MCF 10A (cell line): Measurements from ENCODE around the gene ELFN1. TPM values are rescaled to one million over a fixed set of nuclear protein-coding genes. Genes with fewer than 3 reads are reported as not detected.

Experiments used
- BruUV-seq: library from RNA; stranded (reverse); fragments of 400-500 nt; replicated peaks from 2 replicates; lab custom pipeline; 2021; lab: Mats Ljungman, UMichigan
- CTCF ChIA-PET: fragments of 300-600 bp; sonication (Branson Sonifier 250); formaldehyde crosslinking; extraction: SDS; loops from one replicate; lab custom pipeline; 2021; ENCODE audit warnings: antibody characterized with exemption, inconsistent platforms; lab: Yijun Ruan, JAX
- POLR2A ChIA-PET: fragments of 300-600, 350-650 bp; sonication (Branson Sonifier 250); formaldehyde crosslinking; extraction: SDS; loops from one replicate; lab custom pipeline; 2020; ENCODE audit warnings: antibody characterized with exemption, inconsistent platforms; lab: Yijun Ruan, JAX
- DNase-seq: peaks from one replicate; pipeline ENCODE4 v3.0.0-alpha.2; 2018; ENCODE audit not compliant: unreplicated experiment
- H3K27ac Mint-ChIP-seq: one replicate; pipeline ENCODE4 v1.8.0; 2022; ENCODE audit warnings: mild to moderate bottlenecking, low read depth, mixed read lengths; ENCODE audit not compliant: unreplicated experiment
- H3K27me3 Mint-ChIP-seq: one replicate; pipeline ENCODE4 v1.8.0; 2022; ENCODE audit warnings: mixed read lengths; ENCODE audit not compliant: insufficient read depth, unreplicated experiment
- H3K36me3 Mint-ChIP-seq: one replicate; pipeline ENCODE4 v1.8.0; 2022; ENCODE audit warnings: mild to moderate bottlenecking, moderate library complexity, mixed read lengths; ENCODE audit not compliant: insufficient read depth, unreplicated experiment
- H3K4me1 Mint-ChIP-seq: one replicate; pipeline ENCODE4 v1.8.0; 2022; ENCODE audit warnings: mixed read lengths; ENCODE audit not compliant: insufficient read depth, unreplicated experiment
- H3K4me3 Mint-ChIP-seq: one replicate; pipeline ENCODE4 v1.8.0; 2022; ENCODE audit warnings: mild to moderate bottlenecking, moderate library complexity, mixed read lengths; ENCODE audit not compliant: unreplicated experiment
- H3K9me3 Mint-ChIP-seq: one replicate; pipeline ENCODE4 v1.8.0; 2022; ENCODE audit warnings: mixed read lengths; ENCODE audit not compliant: unreplicated experiment
- CTCF ChIP-seq: fragments of 200-600 bp; IDR thresholded peaks from one replicate; pipeline ENCODE4 v1.8.0; 2022; ENCODE audit warnings: antibody characterized with exemption, mild to moderate bottlenecking; ENCODE audit not compliant: unreplicated experiment
- intact Hi-C: fragments of 100-400 bp; cut with micrococcal nuclease; formaldehyde crosslinking; loops from 2 replicates; pipeline ENCODE4 v1.14.1; 2022
- total RNA-seq: library from RNA; stranded (reverse); gene quantifications from 2 replicates; pipeline ENCODE4 v1.2.3, GENCODE V29; 2022

Gene ELFN1
- total RNA-seq, 1 experiment from 2014 or later: not detected

- Mint-ChIP-seq H3K27ac (no peak overlapping the region), H3K4me1 (no peaks in the 10 kb centered on the region), H3K27me3 (peaks cover 44% of the 10 kb centered on the region), H3K9me3 (no peaks in the 10 kb centered on the region), H3K4me3 (no peak overlapping the region), H3K36me3 (no peaks in the 10 kb centered on the region)
- intact Hi-C loops: no loop called here
- ChIA-PET POLR2A (interaction anchor here (0.6 kb wide), 1 partner anchor 338 kb away, joined by 4 read pairs; no protein-coding TSS in a partner anchor), CTCF (no interaction called here)
- TF ChIP-seq CTCF: no peak
- no peak for DNase-seq
- BruUV-seq: no TSS peak
Observed at GRCh38 chr7:1738511-1738910, 68.4 kb downstream of the ELFN1 start.

- H3K27ac Mint-ChIP-seq: no peak overlapping the region
- no peaks in the 10 kb centered on the region for H3K4me1 Mint-ChIP-seq
- POLR2A ChIA-PET: no interaction called here
- no peaks in the 10 kb centered on the region for H3K36me3 Mint-ChIP-seq
- H3K27me3 Mint-ChIP-seq: peaks cover 39% of the 10 kb centered on the region
- no peaks in the 10 kb centered on the region for H3K9me3 Mint-ChIP-seq
- intact Hi-C loops: no loop called here
- no peak overlapping the region for H3K4me3 Mint-ChIP-seq
- DNase-seq: no peak
- CTCF ChIA-PET: no interaction called here
- no peak for TF ChIP-seq CTCF
- no TSS peak for BruUV-seq
Observed at GRCh38 chr7:1738956-1739355, 68.9 kb downstream of the ELFN1 start.

GRCh38 chr7:1739593-1739992 lies 69.5 kb downstream of the ELFN1 start:
- Mint-ChIP-seq H3K4me3 (no peak overlapping the region), H3K36me3 (no peaks in the 10 kb centered on the region), H3K27ac (no peak overlapping the region), H3K27me3 (peaks cover 36% of the 10 kb centered on the region), H3K4me1 (no peaks in the 10 kb centered on the region), H3K9me3 (no peaks in the 10 kb centered on the region)
- no peak for TF ChIP-seq CTCF
- BruUV-seq: no TSS peak
- ChIA-PET CTCF (no interaction called here), POLR2A (no interaction called here)
- DNase-seq: no peak
- intact Hi-C loops: no loop called here

- no TSS peak for BruUV-seq
- POLR2A ChIA-PET: no interaction called here
- TF ChIP-seq CTCF: no peak
- Mint-ChIP-seq H3K36me3 (no peaks in the 10 kb centered on the region), H3K27ac (no peak overlapping the region), H3K9me3 (no peaks in the 10 kb centered on the region), H3K4me3 (no peak overlapping the region), H3K27me3 (peaks cover 36% of the 10 kb centered on the region), H3K4me1 (no peaks in the 10 kb centered on the region)
- CTCF ChIA-PET: no interaction called here
- no peak for DNase-seq
- intact Hi-C loops: no loop called here
Observed at GRCh38 chr7:1740214-1740613, 70.1 kb downstream of the ELFN1 start.
